ENCODE measurements around the gene PDE11A. TPM values are rescaled to one million over a fixed set of nuclear protein-coding genes. Genes with fewer than 3 reads are reported as not detected.

PDE11A gene
- total and polyA plus RNA-seq, 2 of the 13 experiments (the other 11 are each of a cell fraction or from before 2014, with no cell fraction given): 1.2 to 1.7 TPM

GRCh38 chr2:178108176-178108575, 35.6 kb upstream of the PDE11A start:
- ChIA-PET CTCF (ENCODE audit: low intra/inter-chr PET ratio, low total read pairs) (no interaction called here), POLR2A (no interaction called here)
- no peak for FAIRE-seq
- DNase-seq (ENCODE audit: low spot score): no peak
- Histone ChIP-seq H3K79me2 (ENCODE audit: insufficient read depth, low read length) (no peaks in the 10 kb centered on the region), H3K27ac (ENCODE audit: extremely low read length, insufficient read depth, low read length) (no peak overlapping the region), H3K4me3 (replicated peaks in 1 of 3; ENCODE audit: insufficient read depth in 1 of 3, low read depth in 2 of 3, low read length in 3 of 3) (no peak overlapping the region), H3K4me1 (ENCODE audit: insufficient read depth, low read length) (peaks cover 5% of the 10 kb centered on the region), H3K36me3 (replicated peaks in 1 of 2; ENCODE audit: control insufficient read depth in 1 of 2, insufficient read depth in 2 of 2, low read length in 2 of 2) (no peaks in the 10 kb centered on the region), H3K4me2 (ENCODE audit: low read depth, low read length) (no peak overlapping the region), H3K9ac (ENCODE audit: insufficient read depth, low read depth, low read length) (no peak overlapping the region), H2AFZ (ENCODE audit: low read length) (no peak overlapping the region), H4K20me1 (ENCODE audit: insufficient read depth, low read length) (no peaks in the 10 kb centered on the region), H3K27me3 (ENCODE audit: control insufficient read depth in 1 of 2, insufficient read depth in 2 of 2, low read length in 2 of 2) (no peaks in the 10 kb centered on the region), H3K9me3 (ENCODE audit: low read length) (no peaks in the 10 kb centered on the region)
- WGBS (ENCODE audit: low lambda C conversion rate): 67% methylated on average over 21 of the region's 21 CpGs
- in situ Hi-C loops (cut with HindIII; ENCODE audit: extremely low pct_ligation_motif_present, low pct_unique_long_range_greater_than_20kb): no loop called here
- TF ChIP-seq ZBTB7A (CRISPR knock-in tag; IDR thresholded peaks at IDR 0.05): no peak
- no peak for TF ChIP-seq CCAR2 (optimal IDR thresholded peaks at IDR 0.05; ENCODE audit: low read depth, low read length)
- TF ChIP-seq FOXP4 (CRISPR knock-in tag; IDR thresholded peaks at IDR 0.05): no peak
- TF ChIP-seq ISX (CRISPR knock-in tag; conservative IDR thresholded peaks at IDR 0.05): no peak
- no peak for TF ChIP-seq TFDP1 (CRISPR knock-in tag; IDR thresholded peaks at IDR 0.05; ENCODE audit: borderline replicate concordance)
- TF ChIP-seq ZMYM3 (CRISPR knock-in tag; IDR thresholded peaks at IDR 0.05): no peak
- no peak for TF ChIP-seq POGZ (CRISPR knock-in tag; IDR thresholded peaks at IDR 0.05)
- TF ChIP-seq ZNF670 (CRISPR knock-in tag; IDR thresholded peaks at IDR 0.05; ENCODE audit: borderline replicate concordance): no peak
- no peak for TF ChIP-seq ZNF503 (CRISPR knock-in tag; IDR thresholded peaks at IDR 0.05)
- no peak for TF ChIP-seq ZKSCAN1 (IDR thresholded peaks at IDR 0.05; ENCODE audit: low read length)
- TF ChIP-seq LCORL (IDR thresholded peaks at IDR 0.05): no peak
- no peak for TF ChIP-seq LCORL (CRISPR knock-in tag; IDR thresholded peaks at IDR 0.05)
- BruUV-seq (replicated peaks): no TSS peak
- ATAC-seq: no peak
- intact Hi-C loops (cut with micrococcal nuclease; ENCODE audit: unreplicated experiment): no loop called here
